BE2C (cell line): ENCODE measurements around the gene PRDM16.

Experiments used
- DNase-seq: peaks from one replicate; pipeline ENCODE4 v3.0.0-alpha.2; 2020
- H3K27me3 ChIP-seq: fragments of 250-450 bp; sonication (Bioruptor Pico); 2 replicates; pipeline ENCODE4 v1.5.1; 2020; ENCODE audit warnings: mild to moderate bottlenecking
- H3K36me3 ChIP-seq: fragments of 250-450 bp; sonication (Bioruptor Pico); 2 replicates; pipeline ENCODE4 v1.5.1; 2020; ENCODE audit warnings: mild to moderate bottlenecking
- H3K4me1 ChIP-seq: fragments of 250-450 bp; sonication (Bioruptor Pico); 2 replicates; pipeline ENCODE4 v1.5.1; 2020
- H3K4me3 ChIP-seq: 2 replicates; pipeline ENCODE4 v1.5.1; 2011; ENCODE audit warnings: low read depth, low read length
- H3K9me3 ChIP-seq: fragments of 250-450 bp; sonication (Bioruptor Pico); 2 replicates; pipeline ENCODE4 v1.5.1; 2020
- CTCF ChIP-seq: IDR thresholded peaks from 2 replicates; pipeline ENCODE4 v1.5.1; 2012; ENCODE audit warnings: mild to moderate bottlenecking, low read depth, low read length

PRDM16 gene

DNA sequence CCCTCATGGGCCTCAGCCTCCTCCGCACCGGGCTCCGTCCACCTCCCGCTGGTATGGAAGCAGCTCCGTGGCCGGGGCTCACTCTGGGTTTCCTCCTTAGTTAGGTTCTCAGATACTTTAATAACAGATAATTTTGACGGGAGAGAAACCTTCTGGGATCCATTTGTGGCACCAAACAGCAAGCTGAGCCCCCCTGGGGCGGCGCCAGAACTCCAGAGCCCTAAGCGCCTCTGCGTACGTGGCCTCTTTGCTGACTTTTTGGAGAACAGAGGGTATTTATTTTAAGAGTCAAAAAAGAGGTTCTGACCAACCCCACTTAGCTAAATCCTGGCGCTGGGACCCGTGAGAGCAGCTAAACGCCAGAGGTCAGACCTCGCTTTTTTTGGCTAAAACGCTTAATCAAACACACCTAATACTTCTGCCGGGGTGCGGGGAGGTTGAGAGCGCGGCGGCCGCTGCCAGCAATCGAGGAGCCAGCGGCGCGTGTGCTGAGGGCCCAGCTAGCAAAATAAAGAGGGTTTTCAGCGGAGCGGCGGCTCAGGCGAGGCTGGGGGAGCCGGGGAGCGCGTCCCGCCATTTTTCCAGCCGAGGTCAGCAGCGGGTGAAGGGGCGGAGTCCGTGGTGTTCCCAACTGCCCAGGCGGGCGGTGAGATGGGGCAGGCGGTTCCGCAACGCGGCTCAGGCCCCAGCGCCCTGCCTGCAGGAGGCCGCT is 171.7 kb downstream of the PRDM16 start:
- Histone ChIP-seq H3K9me3 (no peaks in the 10 kb centered on the region), H3K36me3 (no peaks in the 10 kb centered on the region), H3K27me3 (no peaks in the 10 kb centered on the region), H3K4me1 (no peaks in the 10 kb centered on the region), H3K4me3 (no peak overlapping the region)
- TF ChIP-seq CTCF: no peak
- no peak for DNase-seq

DNA sequence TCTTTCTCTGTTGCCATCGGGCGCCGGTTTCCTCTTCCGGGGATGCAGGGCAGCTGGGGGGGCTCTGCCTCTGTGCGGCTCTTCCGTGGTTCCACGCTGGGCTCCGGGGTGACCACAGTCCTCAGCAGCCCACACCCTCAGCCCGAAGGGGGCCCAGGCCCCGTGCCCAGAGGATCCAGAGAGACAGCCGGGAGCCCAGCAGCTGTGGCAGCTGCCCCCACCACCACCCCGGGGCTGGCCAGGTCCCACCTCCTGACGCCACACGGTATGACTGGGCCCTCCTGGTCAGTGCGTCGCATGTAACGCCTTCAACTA is 172.2 kb downstream of the PRDM16 start:
- Histone ChIP-seq H3K4me3 (no peak overlapping the region), H3K9me3 (no peaks in the 10 kb centered on the region), H3K27me3 (no peaks in the 10 kb centered on the region), H3K36me3 (no peaks in the 10 kb centered on the region), H3K4me1 (no peaks in the 10 kb centered on the region)
- TF ChIP-seq CTCF: no peak
- no peak for DNase-seq

GRCh38 chr1:3241673-3242407 is 172.8 kb downstream of the PRDM16 start:
- Histone ChIP-seq H3K27me3 (no peaks in the 10 kb centered on the region), H3K4me1 (no peaks in the 10 kb centered on the region)
- TF ChIP-seq CTCF: no peak

GRCh38 chr1:3242408-3243260 is 173.6 kb downstream of the PRDM16 start:
- no peak for TF ChIP-seq CTCF
- no peak for DNase-seq
- Histone ChIP-seq H3K4me1 (no peaks in the 10 kb centered on the region), H3K27me3 (peaks cover 5% of the 10 kb centered on the region), H3K9me3 (no peaks in the 10 kb centered on the region), H3K4me3 (no peak overlapping the region), H3K36me3 (no peaks in the 10 kb centered on the region)

More at GRCh38 chr1:3241673-3242407, 172.8 kb downstream of the PRDM16 start:
- DNase-seq: no peak
- H3K4me3 ChIP-seq: no peak overlapping the region
- no peaks in the 10 kb centered on the region for H3K9me3 ChIP-seq
- no peaks in the 10 kb centered on the region for H3K36me3 ChIP-seq

DNA sequence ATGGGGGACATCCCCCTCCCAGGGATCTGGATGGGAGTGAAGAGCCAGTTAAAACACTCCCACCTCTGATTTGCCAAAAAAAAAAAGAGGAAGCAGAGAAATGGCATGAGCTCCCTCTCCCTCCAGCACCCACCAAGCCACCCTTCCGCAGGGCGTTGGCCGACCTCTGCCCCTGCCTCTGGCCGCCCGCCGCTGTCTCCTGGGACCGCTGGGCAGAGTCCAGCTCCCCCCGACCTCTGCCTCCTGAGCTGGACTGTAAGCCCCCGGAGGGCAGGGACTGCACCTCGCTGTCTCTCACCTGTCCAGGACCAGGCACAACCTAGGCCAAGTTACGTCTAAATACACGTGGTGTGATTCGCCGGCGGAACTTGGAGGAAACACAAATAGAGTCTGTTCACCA is 174.3 kb downstream of the PRDM16 start:
- no peak for DNase-seq
- H3K36me3 ChIP-seq: no peaks in the 10 kb centered on the region
- H3K9me3 ChIP-seq: no peaks in the 10 kb centered on the region
- no peak overlapping the region for H3K4me3 ChIP-seq
- H3K27me3 ChIP-seq: peaks cover 11% of the 10 kb centered on the region
- H3K4me1 ChIP-seq: no peaks in the 10 kb centered on the region
- TF ChIP-seq CTCF: no peak
